NOMO-1 treated with DMSO at 0.1 percent for 48 hours (cell line): Measurements from ENCODE around the gene NSUN3.
"Not testable (repeated sequence)": the region's sequence is repeated elsewhere in the genome, so short reads cannot be mapped to it uniquely, and the experiment has no call there.

ENCODE experiments used
- DNase-seq: peaks from one replicate; lab custom pipeline; 2025; ENCODE audit not compliant: unreplicated experiment; lab: John Stamatoyannopoulos, UW

NSUN3 gene

DNA sequence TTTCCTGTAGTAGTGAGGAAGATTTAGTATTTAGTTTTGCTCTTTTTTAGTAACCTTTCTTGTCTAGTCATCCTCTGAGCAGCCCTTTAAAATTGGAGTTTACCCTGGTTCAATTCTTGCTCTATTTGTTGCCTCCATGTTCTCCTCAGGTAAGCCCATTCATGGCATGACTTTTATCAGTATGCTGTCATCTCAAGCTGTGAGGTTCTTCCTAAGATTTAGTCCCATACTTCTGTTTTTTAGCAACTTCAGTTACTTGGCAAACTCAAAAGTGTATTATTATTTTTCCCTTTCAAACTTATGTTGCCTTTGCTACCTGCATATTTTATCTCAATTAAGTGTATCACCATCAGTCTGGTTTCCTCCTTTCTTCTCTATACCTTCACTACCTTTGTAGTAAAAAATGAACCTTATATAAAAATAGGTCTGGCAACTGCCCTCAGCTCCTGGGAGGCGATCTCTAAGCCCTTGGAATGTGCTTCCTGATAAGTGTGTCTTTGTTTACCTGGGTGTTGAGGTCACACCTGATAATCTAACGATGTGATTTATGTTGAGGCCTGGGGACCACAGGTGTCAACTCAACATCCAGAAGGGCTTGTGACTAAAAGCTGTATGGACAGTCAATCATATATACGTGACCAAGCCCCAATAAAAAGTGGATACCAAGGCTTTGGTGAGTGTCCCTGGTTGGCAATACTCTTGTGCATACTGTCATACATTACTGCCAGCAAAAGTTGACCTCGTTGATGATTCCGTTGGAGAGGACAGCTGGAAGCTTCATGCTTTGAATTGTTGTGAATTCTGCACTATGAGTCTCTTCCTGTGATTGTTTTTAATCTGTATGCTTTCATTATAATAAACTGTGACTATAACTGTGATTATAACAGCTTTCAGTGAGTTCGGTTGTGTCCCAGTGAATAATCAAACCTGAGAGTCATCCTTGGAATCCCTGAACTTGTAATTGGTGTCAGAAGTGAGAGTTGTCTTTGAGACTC lies 3.9 kb downstream of the NSUN3 start:
- no peak for DNase-seq

DNA sequence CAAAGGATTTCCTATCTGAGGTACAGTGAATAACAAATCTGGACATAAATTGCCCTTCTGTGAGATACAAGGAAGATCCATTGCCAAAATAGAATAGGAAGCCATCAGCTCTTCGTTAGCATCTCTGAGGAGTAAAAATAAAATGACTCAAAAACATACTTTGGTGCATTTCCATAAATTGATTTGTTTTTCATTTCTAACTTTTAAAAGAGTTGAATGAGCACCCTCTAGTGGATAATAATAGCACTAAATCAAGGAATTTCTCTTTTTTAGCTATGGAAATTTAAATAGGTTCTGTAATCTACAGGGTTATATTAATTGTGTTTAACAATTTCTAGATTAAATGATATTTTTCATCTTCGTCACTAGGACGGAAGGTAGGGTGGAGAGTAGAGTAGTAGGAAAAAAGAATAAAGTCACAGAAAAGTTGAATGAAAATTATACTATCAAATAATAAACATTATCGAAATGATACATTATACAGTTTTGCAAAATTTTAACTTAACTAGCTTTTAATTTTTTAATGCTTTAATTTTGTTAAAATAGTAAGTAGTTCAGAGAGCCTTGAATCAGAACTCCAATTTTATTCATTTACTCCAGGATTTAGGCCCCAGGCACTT lies 6.4 kb downstream of the NSUN3 start:
- peak; percentile 34 for DNase-seq

DNA sequence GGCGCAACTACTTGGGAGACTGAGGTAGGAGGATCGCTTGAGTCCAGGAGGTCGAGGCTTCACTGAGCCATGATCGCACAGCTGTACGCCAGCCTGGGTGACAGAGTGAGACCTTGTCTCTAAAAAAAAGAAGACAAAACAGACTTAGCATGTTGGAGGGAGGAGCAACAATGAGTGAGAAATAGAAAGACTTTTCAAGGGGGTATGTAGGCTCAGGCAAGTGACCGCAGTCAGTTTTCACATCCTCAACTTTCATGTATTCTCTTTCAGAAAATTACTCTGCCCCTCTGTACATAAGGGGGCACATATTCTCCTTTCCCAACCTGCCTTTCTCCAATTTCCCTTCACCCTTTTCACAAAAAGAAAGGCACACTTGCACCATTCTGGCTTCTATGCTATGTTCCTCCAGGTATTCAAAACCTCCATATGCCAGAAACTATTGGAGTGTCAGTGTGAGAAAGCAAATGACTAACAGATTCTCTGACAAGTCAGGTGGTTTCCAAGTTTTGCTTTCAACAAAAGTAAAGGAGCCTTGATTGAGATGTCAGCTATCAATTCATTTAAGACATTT lies 7.6 kb downstream of the NSUN3 start:
- DNase-seq = no peak

DNA sequence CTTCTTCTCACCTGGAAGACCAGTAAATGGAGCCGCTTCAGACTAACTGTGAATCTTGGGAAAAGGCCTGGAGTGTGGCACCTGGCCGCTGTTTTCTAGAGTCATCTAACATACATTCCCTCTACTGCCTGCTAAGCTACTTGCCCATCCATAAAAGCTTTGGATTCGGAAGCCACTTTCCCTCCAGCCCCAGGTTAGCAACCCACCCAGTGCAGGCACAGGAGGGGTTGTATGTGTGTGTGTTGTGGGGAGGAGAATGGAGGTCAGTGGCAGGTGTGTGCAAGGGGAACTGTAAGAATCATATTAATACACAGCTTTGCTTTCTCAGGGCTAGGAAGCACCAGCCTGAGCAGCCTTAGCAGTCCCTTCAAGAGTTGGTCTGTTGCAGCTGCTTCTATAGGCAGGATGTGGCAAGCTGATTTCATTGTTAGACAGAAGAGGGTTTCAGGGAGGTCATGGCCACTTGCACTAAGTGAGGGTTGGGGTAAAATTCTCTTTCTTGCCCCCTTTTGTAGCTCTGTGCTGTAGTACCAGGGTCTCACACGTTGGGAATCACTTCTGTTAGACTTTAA lies 8.9 kb downstream of the NSUN3 start:
- DNase-seq = no peak

DNA sequence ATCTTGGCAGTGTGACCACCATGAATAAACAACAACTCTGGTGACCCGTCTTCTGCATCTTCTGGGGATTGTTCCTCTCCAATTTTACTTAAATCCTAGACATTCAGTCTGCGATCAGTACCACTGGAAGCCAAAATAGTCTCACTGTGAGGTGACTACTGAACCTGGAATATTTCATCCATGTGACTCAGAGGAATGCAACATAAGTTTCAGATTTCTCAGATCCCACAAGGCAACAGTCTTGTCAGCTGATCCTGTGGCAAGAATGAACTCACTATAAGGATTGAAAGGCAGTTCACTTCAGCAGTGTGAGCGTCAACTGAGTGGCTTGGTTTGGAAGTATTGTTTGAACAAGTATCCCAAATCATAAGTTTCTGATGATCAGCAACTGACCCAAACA lies 13.2 kb downstream of the NSUN3 start:
- no peak for DNase-seq

DNA sequence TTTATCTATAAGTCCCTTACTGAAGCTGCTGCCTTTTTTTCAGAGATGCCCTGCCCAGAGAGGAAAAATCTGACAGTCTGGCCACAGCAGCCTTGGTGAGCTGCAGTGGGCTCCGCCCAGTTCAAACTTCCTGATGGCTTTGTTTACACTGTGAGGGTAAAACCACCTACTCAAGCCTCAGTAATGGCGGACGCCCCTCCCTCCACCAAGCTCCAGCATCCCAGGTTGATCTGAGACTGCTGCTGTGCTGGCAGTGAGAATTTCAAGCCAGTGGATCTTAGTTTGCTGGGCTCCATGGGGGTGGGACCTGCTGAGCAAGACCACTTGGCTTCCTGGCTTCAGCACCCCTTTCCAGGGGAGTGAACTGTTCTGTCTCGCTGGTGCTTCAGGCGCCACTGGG lies 17.7 kb downstream of the NSUN3 start:
- not testable (repeated sequence) for DNase-seq

DNA sequence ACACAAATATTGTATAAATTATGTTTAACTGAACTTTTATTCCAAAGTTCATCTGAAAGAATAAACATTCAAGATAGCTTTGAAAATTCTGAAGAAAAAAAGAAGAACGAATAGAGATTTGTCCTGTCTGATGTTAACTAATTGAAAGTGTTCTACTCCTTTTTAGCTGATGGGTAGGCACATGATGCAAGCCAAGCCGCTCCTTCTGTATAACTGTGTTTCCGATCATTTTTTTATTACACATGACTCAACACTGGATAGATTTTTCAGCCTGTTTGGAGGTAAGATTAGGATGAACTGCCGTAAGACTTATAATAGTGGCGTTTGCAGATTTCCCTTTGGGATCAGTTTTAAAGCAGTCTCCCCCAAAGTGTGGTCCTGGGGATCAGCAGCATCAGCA lies 19.0 kb downstream of the NSUN3 start:
- no peak for DNase-seq

DNA sequence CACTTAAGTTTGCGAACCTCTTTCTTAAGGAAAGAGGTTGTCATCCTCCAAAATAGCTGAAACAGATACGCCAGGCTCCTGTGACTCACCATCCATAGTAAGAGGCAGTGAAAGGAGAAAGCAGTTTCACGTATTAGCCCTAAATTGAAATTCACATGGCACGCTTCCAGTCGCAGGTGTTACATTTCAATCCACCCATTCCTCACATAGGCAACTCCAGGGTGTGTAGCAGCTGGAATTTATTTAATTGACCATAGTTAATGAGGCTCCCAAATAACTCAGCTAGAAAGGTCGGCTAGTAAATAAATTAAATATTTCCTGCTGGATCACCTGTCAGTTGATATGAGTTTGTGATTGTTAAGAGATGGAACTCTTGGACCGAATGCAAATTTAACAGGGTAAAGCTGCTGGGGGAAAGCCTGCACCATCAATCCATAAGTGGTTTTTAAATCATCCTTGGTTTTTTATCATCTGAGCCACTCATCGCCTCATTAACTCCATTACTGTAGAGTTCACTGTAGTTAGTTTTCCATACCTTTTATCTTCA lies 19.6 kb downstream of the NSUN3 start:
- DNase-seq = no peak

DNA sequence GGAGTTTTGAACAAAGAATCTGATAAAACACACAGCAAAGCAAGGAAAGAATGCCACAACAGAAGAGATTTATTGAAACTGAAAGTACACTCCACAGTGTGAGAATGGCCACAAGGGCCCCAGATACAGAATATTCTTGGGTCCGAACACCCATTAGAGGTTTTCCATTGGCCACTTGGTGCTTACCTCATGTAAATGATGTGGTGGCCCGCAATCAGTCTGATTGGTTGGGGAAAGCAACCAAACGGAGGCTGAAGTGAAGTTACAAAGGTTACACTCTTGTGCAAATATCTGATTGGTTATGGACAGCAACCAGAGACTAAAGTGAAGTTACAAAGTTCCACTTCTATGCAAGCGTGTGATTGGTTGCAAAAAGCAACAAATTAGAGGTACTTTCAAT lies 20.4 kb downstream of the NSUN3 start:
- no peak for DNase-seq

DNA sequence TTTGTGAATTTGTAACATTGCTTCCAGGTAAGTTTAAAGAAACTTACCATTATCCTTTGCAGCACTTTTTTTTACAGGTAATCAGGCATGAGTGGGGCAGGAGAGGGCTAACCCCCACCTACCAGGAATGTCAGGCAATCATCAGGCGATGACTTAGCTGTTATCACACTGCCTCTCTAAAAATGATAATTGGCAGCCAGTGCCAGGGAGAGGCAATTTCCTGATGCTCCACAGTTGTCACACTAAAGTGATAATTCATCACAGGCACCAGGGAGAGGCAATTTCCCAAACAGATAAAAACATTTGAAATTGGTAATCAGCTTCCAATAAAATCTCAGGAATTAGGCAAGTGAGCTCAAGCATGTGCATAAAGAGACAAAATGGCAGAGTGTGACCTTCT lies 26.3 kb downstream of the NSUN3 start:
- DNase-seq = no peak

DNA sequence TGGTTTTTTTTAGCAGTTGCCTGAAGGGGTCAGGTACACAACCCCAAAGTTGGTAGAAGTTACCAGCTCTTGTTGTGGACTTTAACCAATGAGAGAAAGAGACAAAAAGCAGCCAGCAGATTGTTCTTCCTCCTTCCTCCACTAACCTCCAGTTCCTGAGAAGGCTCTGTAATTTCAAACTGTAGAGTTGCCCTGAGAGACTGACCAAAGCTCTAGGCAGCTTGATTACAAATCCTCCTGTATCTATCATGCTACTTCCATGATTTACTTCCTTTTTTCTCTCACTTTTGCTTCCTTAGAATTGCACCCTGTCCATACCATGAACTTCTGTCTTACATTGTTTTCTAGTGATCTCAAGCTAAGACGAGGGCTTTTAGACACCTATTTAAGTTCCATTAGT lies 29.2 kb downstream of the NSUN3 start:
- peak; percentile 1 for DNase-seq

DNA sequence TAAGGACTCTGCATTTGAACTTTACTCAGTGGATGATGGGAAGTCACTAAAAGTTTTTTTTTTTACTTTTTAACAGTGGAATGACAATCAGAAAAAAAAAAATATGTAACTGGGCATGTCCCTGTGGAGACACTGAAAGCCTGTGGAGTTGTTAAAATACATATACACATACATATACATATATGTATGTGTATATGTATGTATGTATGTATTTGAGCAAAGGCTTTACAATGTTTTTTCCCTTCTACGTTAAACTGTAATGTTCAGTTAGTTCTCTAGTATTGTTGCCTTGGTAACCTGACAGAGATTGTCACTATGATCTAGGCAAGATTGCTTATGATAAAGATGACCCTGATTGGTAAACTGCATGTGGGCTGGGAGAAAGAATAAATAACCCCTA lies 30.3 kb downstream of the NSUN3 start:
- DNase-seq = no peak

DNA sequence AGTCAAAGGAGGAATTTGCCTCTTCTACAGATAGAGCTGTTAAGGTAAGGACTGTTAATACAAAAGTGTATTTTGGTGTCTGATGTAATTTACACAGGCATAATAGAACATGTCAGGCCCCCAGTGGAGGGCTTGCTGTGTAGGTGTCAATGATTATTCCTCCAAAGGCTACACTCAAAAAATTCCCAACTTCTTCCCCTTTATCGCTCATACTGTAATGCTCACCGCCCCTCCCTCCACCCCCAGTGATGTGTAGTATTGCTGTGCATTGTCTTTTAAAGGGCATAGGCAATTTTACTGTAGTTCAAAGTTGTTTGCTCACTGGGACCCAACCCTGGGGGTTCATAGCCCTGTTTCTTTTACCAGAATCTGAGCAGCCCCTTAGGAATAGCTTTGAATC lies 32.2 kb downstream of the NSUN3 start:
- no peak for DNase-seq

DNA sequence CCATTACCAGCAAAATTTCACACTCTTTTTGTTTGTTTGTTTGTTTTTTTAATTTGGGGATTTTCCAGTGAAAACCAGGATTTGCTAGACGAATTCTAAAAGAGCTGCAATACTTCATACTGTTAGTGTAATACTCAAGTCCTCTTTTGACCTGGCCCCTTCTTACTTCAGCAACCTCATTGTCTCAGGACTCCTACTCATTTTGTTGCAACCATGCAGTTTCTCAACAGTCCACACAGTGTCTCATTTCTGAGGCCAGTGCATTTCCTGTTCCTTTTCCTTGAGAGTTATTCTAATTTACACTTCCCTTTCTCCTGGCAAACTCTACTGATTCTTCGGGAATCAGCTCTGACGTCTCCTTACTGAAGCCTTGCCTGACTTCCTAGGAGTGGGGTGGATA lies 35.6 kb downstream of the NSUN3 start:
- DNase-seq = peak; percentile 52

DNA sequence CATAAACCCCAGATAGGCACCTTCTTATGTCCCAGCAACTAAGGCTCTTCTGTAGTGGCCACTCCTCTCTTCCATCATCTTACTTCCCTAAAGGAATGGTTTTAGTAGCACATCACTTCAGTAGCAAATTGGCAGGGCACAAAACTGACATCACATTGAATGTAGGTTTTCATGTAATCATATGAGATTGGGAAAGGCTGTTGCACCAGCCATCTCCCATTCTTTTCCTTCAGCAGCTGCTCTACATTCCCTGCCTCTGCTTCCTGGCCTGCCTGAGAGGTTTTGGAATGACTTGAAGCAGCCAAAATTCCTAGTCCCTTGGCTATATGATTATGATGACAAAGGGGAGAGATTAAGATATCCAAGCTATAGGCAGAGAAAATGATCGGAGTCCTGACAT lies 36.5 kb downstream of the NSUN3 start:
- no peak for DNase-seq

DNA sequence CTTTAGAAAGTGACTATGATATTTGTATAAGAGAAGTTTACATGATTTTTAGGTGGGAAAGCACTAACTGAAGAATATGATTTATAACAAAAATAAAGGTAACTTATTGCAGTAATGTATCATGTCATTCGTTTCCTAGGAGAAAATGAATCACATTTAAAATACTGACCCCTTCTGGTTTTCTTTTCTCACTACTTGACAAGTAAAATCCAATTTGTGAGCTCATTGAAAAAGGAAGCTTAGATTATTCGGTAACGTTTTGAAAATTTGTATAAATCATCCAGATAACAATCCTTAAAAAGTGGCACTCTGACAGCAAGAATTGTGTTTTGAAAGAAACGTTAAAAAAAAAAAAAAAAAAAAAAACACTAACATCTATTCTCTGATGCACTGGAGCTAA lies 39.0 kb downstream of the NSUN3 start:
- no peak for DNase-seq

DNA sequence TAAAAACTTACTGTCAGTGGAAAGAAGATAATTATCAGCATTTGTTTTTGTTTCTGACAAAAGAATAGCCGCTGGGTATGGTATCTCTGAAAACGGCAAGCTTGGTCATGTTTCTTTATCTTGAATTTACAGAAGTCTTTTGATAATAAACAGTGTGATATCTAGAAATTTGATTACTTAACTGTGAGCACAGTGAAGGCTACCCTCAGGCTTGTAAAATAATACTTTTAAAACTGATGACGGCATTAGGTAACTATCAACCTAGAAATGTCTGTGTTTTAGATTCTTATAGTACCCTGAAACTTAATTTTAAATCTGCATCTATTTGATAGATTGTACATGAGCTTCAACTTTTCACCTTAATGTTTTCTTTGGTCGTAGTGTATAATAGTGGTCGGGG lies 43.4 kb downstream of the NSUN3 start:
- DNase-seq = no peak

DNA sequence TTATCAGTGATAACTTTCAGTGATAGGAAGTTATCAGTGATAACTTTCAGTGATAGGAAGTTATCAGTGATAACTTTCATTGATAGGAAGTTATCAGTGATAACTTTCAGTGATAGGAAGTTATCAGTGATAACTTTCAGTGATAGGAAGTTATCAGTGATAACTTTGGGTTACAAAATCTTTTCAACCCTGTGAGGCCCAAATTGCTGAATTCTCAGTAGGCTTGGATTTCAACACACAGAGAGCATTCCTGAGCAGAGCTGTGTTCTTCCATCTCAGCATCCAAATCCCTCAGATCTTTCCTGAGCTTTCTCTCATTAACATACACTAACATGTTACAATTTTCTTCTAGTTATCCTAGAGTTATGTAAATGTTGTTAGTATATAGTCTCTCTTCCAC lies 47.4 kb downstream of the NSUN3 start:
- not testable (repeated sequence) for DNase-seq

DNA sequence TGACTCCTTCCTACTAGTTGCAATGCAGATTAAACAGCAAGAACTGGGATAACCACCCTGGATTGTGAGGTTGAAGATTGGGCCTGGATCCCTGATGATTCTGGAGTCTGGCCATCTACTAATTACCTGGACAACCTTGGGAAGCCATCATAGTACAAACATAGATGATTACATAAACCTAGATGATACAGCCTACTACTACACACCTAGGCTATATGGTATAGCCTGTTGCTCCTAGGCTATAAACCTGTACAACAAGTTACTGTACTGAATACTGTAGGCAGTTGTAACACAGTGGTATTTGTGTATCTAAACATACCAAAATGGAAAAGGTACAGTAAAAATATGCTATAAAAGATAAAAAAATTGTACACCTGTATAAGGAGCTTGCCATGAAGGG lies 48.0 kb downstream of the NSUN3 start:
- no peak for DNase-seq

DNA sequence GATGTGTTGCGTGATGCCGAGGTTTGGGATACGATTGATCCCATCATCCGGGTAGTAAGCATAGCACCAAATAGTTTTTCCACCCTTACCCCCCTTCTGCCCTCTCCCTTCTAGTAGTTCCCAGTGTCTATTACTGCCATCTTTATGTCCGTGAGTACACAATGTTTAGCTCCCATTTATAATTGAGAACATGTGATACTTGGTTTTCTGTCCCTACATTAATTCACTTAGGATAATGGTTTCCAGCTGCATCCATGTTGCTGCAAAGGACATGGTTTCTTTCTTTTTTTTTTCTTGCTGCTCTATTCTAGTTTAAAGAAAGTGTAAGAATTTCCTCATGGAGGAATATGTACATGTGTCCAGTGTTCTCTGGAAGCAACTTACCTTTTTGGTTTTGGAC lies 51.8 kb downstream of the NSUN3 start:
- DNase-seq = no peak

DNA sequence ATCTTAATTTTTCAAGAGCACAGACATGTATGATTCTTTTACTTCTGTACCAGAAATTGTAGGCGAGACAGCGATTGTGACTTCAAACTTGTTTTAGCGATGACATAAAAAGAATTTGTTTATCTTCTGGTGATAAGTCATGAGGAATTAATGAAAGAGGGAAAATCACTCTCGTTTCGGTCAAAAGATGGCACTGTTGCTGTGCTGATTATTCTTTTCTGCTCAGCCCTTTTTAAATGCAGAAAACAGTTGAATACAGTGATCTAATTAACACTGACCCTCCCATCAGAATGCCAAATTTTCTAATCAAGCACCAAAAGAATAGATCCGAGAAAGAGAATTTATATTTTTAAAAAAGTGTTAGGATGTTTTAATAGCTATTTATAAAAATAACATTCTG lies 52.6 kb downstream of the NSUN3 start:
- DNase-seq = no peak

DNA sequence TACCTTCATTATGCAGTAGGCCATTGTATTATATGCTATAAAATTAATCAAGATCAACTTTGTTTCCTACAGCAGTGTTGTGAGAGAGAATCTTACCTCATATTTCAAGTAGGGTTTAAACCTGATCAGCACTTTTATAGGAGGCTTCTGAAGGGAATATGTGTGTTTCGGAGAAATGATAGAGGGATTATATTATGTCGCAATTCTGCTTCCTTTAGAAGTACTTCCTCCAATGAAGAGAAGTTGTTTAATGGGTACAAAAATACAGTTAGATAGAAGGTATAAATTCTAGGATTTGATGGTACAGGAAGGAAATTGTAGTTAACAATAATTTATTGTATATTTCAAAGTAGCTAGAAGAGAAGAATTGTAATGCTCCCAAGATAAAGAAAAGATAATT lies 54.9 kb downstream of the NSUN3 start:
- peak; percentile 4 for DNase-seq
